ENCODE results near the gene S1PR1. TPM values are rescaled to one million over a fixed set of nuclear protein-coding genes. Genes with fewer than 3 reads are reported as not detected.
"Not testable (repeated sequence)": the region's sequence is repeated elsewhere in the genome, so short reads cannot be mapped to it uniquely, and the experiment has no call there.

Gene S1PR1
- total RNA-seq, 4 donors from 2014 or later, result 11.4 to 50.6 (median 26.0) TPM

DNA sequence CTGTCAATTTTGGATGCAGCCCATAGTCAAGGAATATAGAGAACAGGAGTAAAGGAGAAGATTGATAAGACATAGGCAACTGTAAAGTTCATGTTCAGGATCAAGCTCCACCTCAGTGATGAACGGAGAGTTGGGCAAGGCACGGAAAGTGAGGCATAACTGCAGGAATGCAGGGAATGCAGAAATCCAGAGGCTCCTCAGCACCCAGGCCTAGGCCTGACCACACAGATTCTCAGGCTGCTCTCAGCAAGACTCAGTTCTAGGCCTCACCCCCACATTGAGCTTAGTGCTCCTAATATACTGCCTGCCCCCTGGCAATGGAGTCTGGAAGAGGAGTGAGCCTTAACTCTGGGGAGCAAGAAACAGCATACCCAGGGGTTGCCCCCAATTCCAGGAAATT is 36.3 kb upstream of the S1PR1 start:
- no peak overlapping the region for H3K27ac ChIP-seq
- no peaks in the 10 kb centered on the region for H3K36me3 ChIP-seq
- no peak for DNase-seq (ENCODE audit: low spot score in 2 of 2)
- no peaks in the 10 kb centered on the region for H3K4me1 ChIP-seq
- H3K27me3 ChIP-seq, result no peaks in the 10 kb centered on the region
- TF ChIP-seq, protein P1, sequence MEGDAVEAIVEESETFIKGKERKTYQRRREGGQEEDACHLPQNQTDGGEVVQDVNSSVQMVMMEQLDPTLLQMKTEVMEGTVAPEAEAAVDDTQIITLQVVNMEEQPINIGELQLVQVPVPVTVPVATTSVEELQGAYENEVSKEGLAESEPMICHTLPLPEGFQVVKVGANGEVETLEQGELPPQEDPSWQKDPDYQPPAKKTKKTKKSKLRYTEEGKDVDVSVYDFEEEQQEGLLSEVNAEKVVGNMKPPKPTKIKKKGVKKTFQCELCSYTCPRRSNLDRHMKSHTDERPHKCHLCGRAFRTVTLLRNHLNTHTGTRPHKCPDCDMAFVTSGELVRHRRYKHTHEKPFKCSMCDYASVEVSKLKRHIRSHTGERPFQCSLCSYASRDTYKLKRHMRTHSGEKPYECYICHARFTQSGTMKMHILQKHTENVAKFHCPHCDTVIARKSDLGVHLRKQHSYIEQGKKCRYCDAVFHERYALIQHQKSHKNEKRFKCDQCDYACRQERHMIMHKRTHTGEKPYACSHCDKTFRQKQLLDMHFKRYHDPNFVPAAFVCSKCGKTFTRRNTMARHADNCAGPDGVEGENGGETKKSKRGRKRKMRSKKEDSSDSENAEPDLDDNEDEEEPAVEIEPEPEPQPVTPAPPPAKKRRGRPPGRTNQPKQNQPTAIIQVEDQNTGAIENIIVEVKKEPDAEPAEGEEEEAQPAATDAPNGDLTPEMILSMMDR (IDR thresholded peaks at IDR 0.05), result no peak
- no peak for TF ChIP-seq POLR2A (IDR thresholded peaks at IDR 0.05)
- no peak for TF ChIP-seq POLR2AphosphoS5 (IDR thresholded peaks at IDR 0.05)
- no peak for TF ChIP-seq EP300 (IDR thresholded peaks at IDR 0.05)
- 43% methylated on average over 2 of the region's 2 CpGs for WGBS
- H3K9me3 ChIP-seq, result no peaks in the 10 kb centered on the region
- H3K4me3 ChIP-seq, result no peak overlapping the region

DNA sequence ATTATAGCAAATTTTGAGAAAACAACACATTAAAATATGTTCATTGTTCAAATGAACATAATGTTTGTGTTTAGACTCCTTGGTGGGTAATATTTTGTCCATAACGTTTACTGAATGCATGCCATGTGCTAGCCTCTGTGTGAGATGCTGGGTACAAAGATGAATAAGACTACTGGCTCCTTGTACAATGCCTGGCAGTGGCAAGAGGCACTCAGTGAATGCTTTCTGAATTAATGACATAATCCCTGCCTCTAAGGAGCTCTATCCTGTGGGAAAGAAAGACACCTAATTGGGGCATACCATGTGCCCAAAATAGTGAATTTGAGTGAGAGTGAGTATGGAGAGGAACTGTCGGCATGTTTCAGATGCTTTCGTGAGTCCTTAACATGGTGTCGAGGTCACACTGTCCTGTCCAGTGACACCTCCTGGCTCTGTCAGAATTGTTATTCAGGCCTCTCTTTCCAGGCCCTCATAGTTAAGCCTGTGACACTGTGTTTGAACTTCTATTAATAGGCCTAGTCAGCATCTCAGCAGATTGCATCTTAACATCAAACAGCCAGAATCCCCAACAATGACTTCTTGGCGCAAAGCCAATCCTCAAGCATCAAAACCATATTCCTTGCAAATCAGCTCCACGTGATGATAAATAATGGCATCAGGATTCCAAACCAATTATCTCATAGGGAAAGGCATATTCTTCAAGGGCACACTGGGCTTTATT is 32.8 kb upstream of the S1PR1 start:
- Histone ChIP-seq H3K4me3 (no peak overlapping the region), H3K36me3 (no peaks in the 10 kb centered on the region), H3K27me3 (no peaks in the 10 kb centered on the region), H3K4me1 (no peaks in the 10 kb centered on the region), H3K27ac (no peak overlapping the region), H3K9me3 (no peaks in the 10 kb centered on the region)
- TF ChIP-seq POLR2A (IDR thresholded peaks at IDR 0.05), result no peak
- TF ChIP-seq EP300 (IDR thresholded peaks at IDR 0.05), result no peak
- no peak for TF ChIP-seq POLR2AphosphoS5 (IDR thresholded peaks at IDR 0.05)
- TF ChIP-seq, protein P1 (IDR thresholded peaks at IDR 0.05), result no peak
- no peak for DNase-seq (ENCODE audit: low spot score in 2 of 2)
- WGBS, result 66% methylated on average over 6 of the region's 6 CpGs

DNA sequence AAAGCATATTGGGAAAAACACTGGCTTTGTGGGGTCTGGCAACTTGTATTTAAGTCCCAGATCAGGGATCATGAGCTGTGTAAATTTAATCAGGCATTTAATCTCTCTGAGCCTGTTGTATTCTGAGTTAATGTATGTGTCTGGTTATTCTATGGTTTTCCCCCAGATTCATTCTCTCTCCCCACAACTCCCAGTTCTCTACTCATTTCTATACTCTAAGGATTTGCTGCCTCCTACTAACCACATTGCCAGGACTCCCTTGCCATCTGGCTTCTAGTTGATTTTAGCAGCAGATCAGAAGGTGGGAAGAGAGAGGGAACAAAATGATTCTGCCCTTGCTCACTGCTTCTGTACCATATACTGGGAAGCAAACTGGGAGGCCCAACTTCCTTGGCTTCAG is 31.4 kb upstream of the S1PR1 start:
- TF ChIP-seq EP300 (IDR thresholded peaks at IDR 0.05) (no peak), POLR2AphosphoS5 (IDR thresholded peaks at IDR 0.05) (no peak), POLR2A (IDR thresholded peaks at IDR 0.05) (no peak)
- TF ChIP-seq, protein P1 (IDR thresholded peaks at IDR 0.05), result no peak
- no peak for DNase-seq (ENCODE audit: low spot score in 2 of 2)

DNA sequence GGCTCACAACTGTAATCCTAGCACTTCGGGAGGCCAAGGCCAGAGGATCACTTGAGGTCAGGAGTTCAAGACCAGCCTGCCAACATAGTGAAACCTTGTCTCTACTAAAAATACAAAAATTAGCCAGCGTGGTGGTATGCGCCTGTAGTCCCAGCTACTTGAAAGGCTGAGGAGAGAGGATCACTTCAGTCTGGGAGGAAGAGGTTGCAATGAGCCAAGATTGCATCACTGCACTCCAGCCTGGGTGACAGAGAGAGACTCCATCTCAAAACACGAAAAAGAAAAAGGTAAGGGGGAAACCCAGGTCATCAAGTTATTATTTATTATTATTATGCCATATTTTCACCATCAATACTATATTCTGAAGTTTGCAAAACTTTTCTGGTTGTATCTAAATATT is 30.7 kb upstream of the S1PR1 start:
- H3K4me1 ChIP-seq; DNase-seq (ENCODE audit: low spot score in 2 of 2); H3K27ac ChIP-seq; H3K9me3 ChIP-seq; H3K36me3 ChIP-seq; H3K27me3 ChIP-seq; H3K4me3 ChIP-seq: not testable (repeated sequence)
- WGBS, result 96% methylated on average over 4 of the region's 4 CpGs

More for the DNA sequence above, 31.4 kb upstream of the S1PR1 start:
- no peaks in the 10 kb centered on the region for H3K4me1 ChIP-seq
- H3K4me3 ChIP-seq, result no peak overlapping the region
- no peaks in the 10 kb centered on the region for H3K36me3 ChIP-seq
- H3K9me3 ChIP-seq, result no peaks in the 10 kb centered on the region
- H3K27ac ChIP-seq, result no peak overlapping the region
- no peaks in the 10 kb centered on the region for H3K27me3 ChIP-seq

DNA sequence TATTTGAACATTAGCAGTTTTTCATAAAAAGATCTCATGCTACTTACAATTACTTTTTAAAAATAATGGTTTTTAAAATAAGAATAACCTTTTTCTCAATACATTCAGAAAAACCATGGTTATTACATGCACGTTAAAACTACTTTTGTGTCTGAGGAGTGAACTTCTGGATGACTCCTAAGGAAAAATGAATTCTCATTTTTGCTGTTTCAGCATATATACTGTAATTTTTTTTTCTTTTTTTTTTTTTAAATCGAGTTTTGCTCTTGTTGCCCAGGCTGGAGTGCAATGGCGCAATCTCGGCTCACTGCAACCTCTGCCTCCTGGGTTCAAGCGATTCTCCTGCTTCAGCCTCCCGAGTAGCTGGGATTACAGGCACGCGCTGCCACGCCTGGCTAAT is 29.5 kb upstream of the S1PR1 start:
- not testable (repeated sequence) for H3K27me3 ChIP-seq; DNase-seq (ENCODE audit: low spot score in 2 of 2); H3K36me3 ChIP-seq; H3K27ac ChIP-seq; H3K4me1 ChIP-seq; H3K9me3 ChIP-seq; H3K4me3 ChIP-seq
- WGBS, result 96% methylated on average over 9 of the region's 9 CpGs

DNA sequence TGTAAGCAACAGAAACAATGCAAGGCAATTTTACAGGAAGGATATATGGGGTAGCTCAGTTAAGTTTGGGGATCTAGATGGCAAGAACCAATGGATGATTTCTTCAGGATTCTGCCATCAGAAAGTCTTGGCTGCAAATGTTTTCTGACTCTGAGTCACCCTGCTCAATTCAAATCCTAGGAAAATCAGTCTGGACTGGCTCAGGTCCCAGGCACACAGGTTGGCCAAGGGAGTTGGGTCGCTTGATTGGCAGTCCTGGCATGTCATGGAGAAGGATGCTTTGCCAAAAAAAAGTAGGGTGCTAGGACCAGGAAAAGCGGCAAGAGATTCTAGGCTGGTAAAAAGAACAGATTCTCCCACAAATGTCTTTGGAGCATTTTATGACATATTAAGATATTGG is 28.9 kb upstream of the S1PR1 start:
- H3K4me1 ChIP-seq, result no peaks in the 10 kb centered on the region
- H3K9me3 ChIP-seq, result no peaks in the 10 kb centered on the region
- DNase-seq (ENCODE audit: low spot score in 2 of 2), result no peak
- WGBS, result 43% methylated on average over 2 of the region's 2 CpGs
- no peak overlapping the region for H3K27ac ChIP-seq
- TF ChIP-seq POLR2A (IDR thresholded peaks at IDR 0.05) (no peak), POLR2AphosphoS5 (IDR thresholded peaks at IDR 0.05) (no peak), EP300 (IDR thresholded peaks at IDR 0.05) (no peak)
- TF ChIP-seq, protein P1 (IDR thresholded peaks at IDR 0.05), result no peak
- H3K27me3 ChIP-seq, result no peaks in the 10 kb centered on the region
- H3K4me3 ChIP-seq, result no peak overlapping the region
- H3K36me3 ChIP-seq, result no peaks in the 10 kb centered on the region

Measured in suprapubic skin (tissue), 4 donors.